ENCODE measurements around the gene H2AZ2.
"Not testable (repeated sequence)": the region's sequence is repeated elsewhere in the genome, so short reads cannot be mapped to it uniquely, and the experiment has no call there.

The H2AZ2 gene

GRCh38 chr7:44870336-44870735, 22.4 kb upstream of the H2AZ2 start:
- DNase-seq: not testable (repeated sequence)

- DNase-seq: no peak
Observed at GRCh38 chr7:44867073-44867995, 19.4 kb upstream of the H2AZ2 start.

GRCh38 chr7:44861949-44862348, 14.1 kb upstream of the H2AZ2 start:
- not testable (repeated sequence) for DNase-seq

GRCh38 chr7:44858161-44858560, 10.3 kb upstream of the H2AZ2 start:
- no peak for DNase-seq

- no peak for DNase-seq
Observed at GRCh38 chr7:44854644-44855364, 6.9 kb upstream of the H2AZ2 start.

- no peak for DNase-seq
Observed at GRCh38 chr7:44853391-44853790, 5.5 kb upstream of the H2AZ2 start.

- DNase-seq: no peak
Observed at GRCh38 chr7:44852590-44852989, 4.7 kb upstream of the H2AZ2 start.

GRCh38 chr7:44849885-44850544, 2.1 kb upstream of the H2AZ2 start:
- no peak for DNase-seq

- no peak for DNase-seq
Observed at GRCh38 chr7:44849259-44849884, 1.5 kb upstream of the H2AZ2 start.

GRCh38 chr7:44847509-44847919, 373 bp downstream of the H2AZ2 start:
- peak; percentile 83 for DNase-seq

GRCh38 chr7:44846816-44847508, 925 bp downstream of the H2AZ2 start:
- DNase-seq: no peak

- DNase-seq: not testable (repeated sequence)
Observed at GRCh38 chr7:44846390-44846789, 1.5 kb downstream of the H2AZ2 start.

GRCh38 chr7:44845451-44845850, 2.4 kb downstream of the H2AZ2 start:
- no peak for DNase-seq

GRCh38 chr7:44843440-44843839, 4.4 kb downstream of the H2AZ2 start:
- DNase-seq: not testable (repeated sequence)

- not testable (repeated sequence) for DNase-seq
Observed at GRCh38 chr7:44842675-44843074, 5.2 kb downstream of the H2AZ2 start.

GRCh38 chr7:44838751-44839150, 9.1 kb downstream of the H2AZ2 start:
- no peak for DNase-seq

GRCh38 chr7:44827567-44827966, 20.3 kb downstream of the H2AZ2 start:
- no peak for DNase-seq

GRCh38 chr7:44824894-44825526, 22.9 kb downstream of the H2AZ2 start:
- DNase-seq: no peak

GRCh38 chr7:44823255-44823781, 24.6 kb downstream of the H2AZ2 start:
- DNase-seq: no peak

GRCh38 chr7:44819292-44819691, 28.6 kb downstream of the H2AZ2 start:
- DNase-seq: no peak

GRCh38 chr7:44814919-44815318, 33.0 kb downstream of the H2AZ2 start:
- no peak for DNase-seq

GRCh38 chr7:44811571-44811970, 36.3 kb downstream of the H2AZ2 start:
- no peak for DNase-seq

All from activated naive CD4-positive, alpha-beta T cell treated with Interleukin-2 at 50 U/mL for 16 hours (primary cell).